PFSK-1 (cell line): ENCODE measurements around the gene KLRF1.

Experiments used
- FOXP2 ChIP-seq: optimal IDR thresholded peaks from 2 replicates; pipeline ENCODE3; 2011; ENCODE audit warnings: borderline replicate concordance, control low read depth, inconsistent platforms; ENCODE audit not compliant: insufficient read depth; ENCODE audit errors: extremely low read length, extremely low read depth
- POLR2AphosphoS5 ChIP-seq: IDR thresholded peaks from 2 replicates; pipeline ENCODE4 v1.6.1; 2012; ENCODE audit warnings: low read depth, mild to moderate bottlenecking, control low read depth, low read length, moderate library complexity
- SIN3A ChIP-seq: IDR thresholded peaks from 2 replicates; pipeline ENCODE4 v1.6.1; 2012; ENCODE audit warnings: mild to moderate bottlenecking, low read length, moderate library complexity, borderline replicate concordance; ENCODE audit not compliant: insufficient read depth
- TF ChIP-seq, protein P1 (sequence below), 2 experiments: IDR thresholded peaks; 2 replicates each; pipeline versions ENCODE4 v1.6.1 to v1.8.0; 2011 to 2012; ENCODE audit warnings: low read depth in 2 of 2, low read length in 2 of 2, control low read depth in 1 of 2, inconsistent platforms in 1 of 2, mild to moderate bottlenecking in 1 of 2, moderate library complexity in 1 of 2; ENCODE audit not compliant: insufficient read depth in 1 of 2

DNA sequence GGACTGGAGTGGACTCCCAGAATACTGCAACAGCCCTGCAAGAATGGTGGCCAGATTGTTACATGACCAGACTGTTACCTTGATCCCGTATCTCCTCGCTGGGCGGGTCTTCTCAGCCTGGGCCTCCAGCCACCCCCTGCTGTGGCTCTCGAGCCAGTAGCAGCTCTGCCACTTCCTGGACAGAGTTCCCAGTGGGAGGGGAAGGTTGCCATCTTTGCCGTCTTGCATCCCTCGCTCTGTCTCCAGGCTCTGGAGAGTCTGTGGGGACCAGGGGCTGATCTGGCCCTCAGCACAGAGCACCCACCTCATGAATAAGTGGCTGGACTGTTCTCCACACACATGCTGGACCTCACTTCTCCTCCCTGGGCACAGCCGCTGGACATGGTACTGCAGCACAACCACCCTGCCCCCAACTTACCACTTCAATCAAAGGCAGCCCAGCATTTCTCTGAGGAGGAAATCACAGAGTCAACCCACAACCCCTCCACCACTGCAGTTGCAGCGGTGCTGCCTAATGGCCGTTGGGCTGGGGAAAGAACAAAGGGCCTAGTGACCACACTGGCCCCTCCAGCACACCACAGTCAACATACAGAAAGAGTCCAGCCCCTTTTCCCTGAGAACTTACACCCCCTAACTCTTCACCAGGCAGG is 6.9 kb upstream of the KLRF1 start:
- no peak for TF ChIP-seq FOXP2
- TF ChIP-seq, protein P1, sequence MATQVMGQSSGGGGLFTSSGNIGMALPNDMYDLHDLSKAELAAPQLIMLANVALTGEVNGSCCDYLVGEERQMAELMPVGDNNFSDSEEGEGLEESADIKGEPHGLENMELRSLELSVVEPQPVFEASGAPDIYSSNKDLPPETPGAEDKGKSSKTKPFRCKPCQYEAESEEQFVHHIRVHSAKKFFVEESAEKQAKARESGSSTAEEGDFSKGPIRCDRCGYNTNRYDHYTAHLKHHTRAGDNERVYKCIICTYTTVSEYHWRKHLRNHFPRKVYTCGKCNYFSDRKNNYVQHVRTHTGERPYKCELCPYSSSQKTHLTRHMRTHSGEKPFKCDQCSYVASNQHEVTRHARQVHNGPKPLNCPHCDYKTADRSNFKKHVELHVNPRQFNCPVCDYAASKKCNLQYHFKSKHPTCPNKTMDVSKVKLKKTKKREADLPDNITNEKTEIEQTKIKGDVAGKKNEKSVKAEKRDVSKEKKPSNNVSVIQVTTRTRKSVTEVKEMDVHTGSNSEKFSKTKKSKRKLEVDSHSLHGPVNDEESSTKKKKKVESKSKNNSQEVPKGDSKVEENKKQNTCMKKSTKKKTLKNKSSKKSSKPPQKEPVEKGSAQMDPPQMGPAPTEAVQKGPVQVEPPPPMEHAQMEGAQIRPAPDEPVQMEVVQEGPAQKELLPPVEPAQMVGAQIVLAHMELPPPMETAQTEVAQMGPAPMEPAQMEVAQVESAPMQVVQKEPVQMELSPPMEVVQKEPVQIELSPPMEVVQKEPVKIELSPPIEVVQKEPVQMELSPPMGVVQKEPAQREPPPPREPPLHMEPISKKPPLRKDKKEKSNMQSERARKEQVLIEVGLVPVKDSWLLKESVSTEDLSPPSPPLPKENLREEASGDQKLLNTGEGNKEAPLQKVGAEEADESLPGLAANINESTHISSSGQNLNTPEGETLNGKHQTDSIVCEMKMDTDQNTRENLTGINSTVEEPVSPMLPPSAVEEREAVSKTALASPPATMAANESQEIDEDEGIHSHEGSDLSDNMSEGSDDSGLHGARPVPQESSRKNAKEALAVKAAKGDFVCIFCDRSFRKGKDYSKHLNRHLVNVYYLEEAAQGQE (IDR thresholded peaks at IDR 0.05; ENCODE audit: insufficient read depth in 1 of 2, low read depth in 2 of 2, low read length in 2 of 2) = no peak
- no peak for TF ChIP-seq POLR2AphosphoS5
- TF ChIP-seq SIN3A = no peak
